C4-2B (cell line): ENCODE data around the gene CEMIP.

ENCODE experiments used
- CTCF ChIP-seq: fragments of 450-650 bp; conservative IDR thresholded peaks from 2 replicates; pipeline ENCODE4 v1.5.1; 2017; ENCODE audit warnings: mild to moderate bottlenecking
- ZFX ChIP-seq: fragments of 450-650 bp; IDR thresholded peaks from 2 replicates; pipeline ENCODE4 v1.6.1; 2017

GRCh38 chr15:80972276-80972675, 193.1 kb downstream of the CEMIP start:
- no peak for TF ChIP-seq CTCF
- no peak for TF ChIP-seq ZFX
